Keratinocyte (primary cell): ENCODE results near the gene SF3B6. TPM values are rescaled to one million over a fixed set of nuclear protein-coding genes. Genes with fewer than 3 reads are reported as not detected.

ENCODE experiments used
- DNase-seq: peaks from one replicate; pipeline ENCODE4 v3.0.0-alpha.2; 2011; ENCODE audit warnings: low read depth, missing footprints, low spot score
- FAIRE-seq: peaks from 2 replicates; lab custom pipeline; 2011; peaks lifted over from hg19 to GRCh38; lab: Jason Lieb, UNC
- H2AFZ ChIP-seq: 2 replicates; pipeline ENCODE4 v1.6.0; 2012; ENCODE audit warnings: low read length, control low read depth, inconsistent platforms; ENCODE audit not compliant: control insufficient read depth
- H3K27ac ChIP-seq: 2 replicates; pipeline ENCODE4 v1.5.1; 2011; ENCODE audit warnings: low read length; ENCODE audit not compliant: control insufficient read depth, insufficient read depth
- H3K27me3 ChIP-seq: 3 replicates; pipeline ENCODE4 v1.6.0; 2011; ENCODE audit warnings: low read length; ENCODE audit not compliant: control insufficient read depth, insufficient read depth; ENCODE audit errors: extremely low read depth
- H3K36me3 ChIP-seq, 2 experiments: 2 replicates in 1 of 2; 3 replicates in 1 of 2; pipeline ENCODE4 v1.5.1; 2011; ENCODE audit warnings: low read length in 2 of 2, mild to moderate bottlenecking in 1 of 2; ENCODE audit not compliant: control insufficient read depth in 2 of 2, insufficient read depth in 2 of 2; ENCODE audit errors: extremely low read depth in 1 of 2
- H3K4me1 ChIP-seq: 3 replicates; pipeline ENCODE4 v1.5.1; 2011; ENCODE audit warnings: low read length; ENCODE audit not compliant: control insufficient read depth, insufficient read depth; ENCODE audit errors: extremely low read depth
- H3K4me2 ChIP-seq: 3 replicates; pipeline ENCODE4 v1.6.0; 2011; ENCODE audit warnings: low read depth, low read length; ENCODE audit not compliant: control insufficient read depth, insufficient read depth; ENCODE audit errors: extremely low read depth
- H3K4me3 ChIP-seq, 3 experiments: fragments of 200-600 bp in 1 of 3; sonication (generic) in 1 of 3; 2 replicates in 2 of 3; 3 replicates in 1 of 3; pipeline ENCODE4 v1.5.1; 2011 to 2016; ENCODE audit warnings: low read length in 3 of 3, mild to moderate bottlenecking in 3 of 3, control low read depth in 2 of 3, inconsistent platforms in 1 of 3, low read depth in 1 of 3, mixed read lengths in 1 of 3, mixed run types in 1 of 3, moderate library complexity in 1 of 3; ENCODE audit not compliant: control insufficient read depth in 2 of 3, insufficient read depth in 2 of 3; ENCODE audit errors: extremely low read depth in 1 of 3
- H3K79me2 ChIP-seq: 2 replicates; pipeline ENCODE4 v1.6.0; 2012; ENCODE audit warnings: low read length; ENCODE audit not compliant: control insufficient read depth, insufficient read depth
- H3K9ac ChIP-seq: 3 replicates; pipeline ENCODE4 v1.6.0; 2011; ENCODE audit warnings: low read length; ENCODE audit not compliant: control insufficient read depth, insufficient read depth; ENCODE audit errors: extremely low read depth
- H3K9me1 ChIP-seq: 3 replicates; pipeline ENCODE4 v1.6.0; 2011; ENCODE audit warnings: low read length; ENCODE audit not compliant: control insufficient read depth, insufficient read depth; ENCODE audit errors: extremely low read depth
- H3K9me3 ChIP-seq: 2 replicates; pipeline ENCODE4 v1.5.1; 2012; ENCODE audit warnings: low read depth, low read length; ENCODE audit not compliant: control insufficient read depth
- H4K20me1 ChIP-seq: 3 replicates; pipeline ENCODE4 v1.6.0; 2011; ENCODE audit warnings: low read length; ENCODE audit not compliant: control insufficient read depth, insufficient read depth; ENCODE audit errors: extremely low read depth
- EZH2 ChIP-seq: IDR thresholded peaks from one replicate; pipeline ENCODE4 v1.6.1; 2012; ENCODE audit warnings: inconsistent platforms, mild to moderate bottlenecking, low read length, moderate library complexity
- dilution Hi-C: fragments of 300-500 bp; cut with MboI; formaldehyde crosslinking; loops from one replicate; pipeline ENCODE4 v1.7.0; 2020; ENCODE audit warnings: low sequenced_read_pairs; ENCODE audit not compliant: extremely low pct_ligation_motif_present
- polyA plus RNA-seq, 5 experiments: library from polyadenylated mRNA; depleted of rRNA in 3 of 5; stranded (reverse) in 3 of 5; stranded (forward) in 1 of 5; unstranded in 1 of 5; fragments of >200 nt; gene quantifications; 1 replicate in 1 of 5; 2 replicates in 3 of 5; 3 replicates in 1 of 5; pipeline versions ENCODE4 v1.2.1 to v1.2.3, GENCODE V29; 2011 to 2012; ENCODE audit warnings: missing spikeins in 2 of 5, low read depth in 1 of 5, low replicate concordance in 1 of 5
- TF ChIP-seq, protein P1 (sequence below), 3 experiments: IDR thresholded peaks in 1 of 3; conservative IDR thresholded peaks in 1 of 3; optimal IDR thresholded peaks in 1 of 3; 2 replicates in 2 of 3; 3 replicates in 1 of 3; pipeline versions ENCODE3 to v1.5.1; 2011; ENCODE audit warnings: low read length in 3 of 3, mild to moderate bottlenecking in 3 of 3, moderate library complexity in 2 of 3, control low read depth in 1 of 3, inconsistent platforms in 1 of 3; ENCODE audit not compliant: insufficient read depth in 2 of 3; ENCODE audit errors: extremely low read depth in 1 of 3

SF3B6 gene
- polyA plus RNA-seq, 1 donor (not counting 4 experiments of a cell fraction or from before 2014, with no cell fraction given): 347 TPM

GRCh38 chr2:24105816-24106215 is 29.7 kb upstream of the SF3B6 start:
- Histone ChIP-seq H4K20me1 (no peaks in the 10 kb centered on the region), H3K9ac (no peak overlapping the region), H3K9me3 (no peaks in the 10 kb centered on the region), H3K4me2 (no peak overlapping the region), H3K36me3 (no peaks in the 10 kb centered on the region), H3K27ac (no peak overlapping the region), H3K4me1 (peaks cover 2% of the 10 kb centered on the region), H3K9me1 (no peaks in the 10 kb centered on the region), H2AFZ (no peak overlapping the region), H3K4me3 (no peak overlapping the region), H3K79me2 (no peaks in the 10 kb centered on the region), H3K27me3 (no peaks in the 10 kb centered on the region)
- dilution Hi-C loops: no loop called here
- FAIRE-seq: no peak
- DNase-seq: no peak
- TF ChIP-seq, protein P1, sequence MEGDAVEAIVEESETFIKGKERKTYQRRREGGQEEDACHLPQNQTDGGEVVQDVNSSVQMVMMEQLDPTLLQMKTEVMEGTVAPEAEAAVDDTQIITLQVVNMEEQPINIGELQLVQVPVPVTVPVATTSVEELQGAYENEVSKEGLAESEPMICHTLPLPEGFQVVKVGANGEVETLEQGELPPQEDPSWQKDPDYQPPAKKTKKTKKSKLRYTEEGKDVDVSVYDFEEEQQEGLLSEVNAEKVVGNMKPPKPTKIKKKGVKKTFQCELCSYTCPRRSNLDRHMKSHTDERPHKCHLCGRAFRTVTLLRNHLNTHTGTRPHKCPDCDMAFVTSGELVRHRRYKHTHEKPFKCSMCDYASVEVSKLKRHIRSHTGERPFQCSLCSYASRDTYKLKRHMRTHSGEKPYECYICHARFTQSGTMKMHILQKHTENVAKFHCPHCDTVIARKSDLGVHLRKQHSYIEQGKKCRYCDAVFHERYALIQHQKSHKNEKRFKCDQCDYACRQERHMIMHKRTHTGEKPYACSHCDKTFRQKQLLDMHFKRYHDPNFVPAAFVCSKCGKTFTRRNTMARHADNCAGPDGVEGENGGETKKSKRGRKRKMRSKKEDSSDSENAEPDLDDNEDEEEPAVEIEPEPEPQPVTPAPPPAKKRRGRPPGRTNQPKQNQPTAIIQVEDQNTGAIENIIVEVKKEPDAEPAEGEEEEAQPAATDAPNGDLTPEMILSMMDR (optimal IDR thresholded peaks at IDR 0.05 in 1 of 3, IDR thresholded peaks at IDR 0.05 in 1 of 3, conservative IDR thresholded peaks at IDR 0.05 in 1 of 3; ENCODE audit: extremely low read depth in 1 of 3, insufficient read depth in 2 of 3, low read length in 3 of 3): no peak
- no peak for TF ChIP-seq EZH2

GRCh38 chr2:24104906-24105305 is 28.8 kb upstream of the SF3B6 start:
- dilution Hi-C loops: no loop called here
- no peak for FAIRE-seq

More at GRCh38 chr2:24104906-24105305, 28.8 kb upstream of the SF3B6 start:
- Histone ChIP-seq H4K20me1 (no peaks in the 10 kb centered on the region), H3K27me3 (no peaks in the 10 kb centered on the region), H3K4me3 (no peak overlapping the region), H2AFZ (no peak overlapping the region), H3K36me3 (no peaks in the 10 kb centered on the region), H3K4me2 (no peak overlapping the region), H3K9ac (no peak overlapping the region), H3K9me3 (no peaks in the 10 kb centered on the region), H3K4me1 (no peaks in the 10 kb centered on the region), H3K9me1 (no peaks in the 10 kb centered on the region), H3K79me2 (no peaks in the 10 kb centered on the region), H3K27ac (no peak overlapping the region)
- no peak for TF ChIP-seq EZH2
- TF ChIP-seq, protein P1 (optimal IDR thresholded peaks at IDR 0.05 in 1 of 3, IDR thresholded peaks at IDR 0.05 in 1 of 3, conservative IDR thresholded peaks at IDR 0.05 in 1 of 3; ENCODE audit: extremely low read depth in 1 of 3, insufficient read depth in 2 of 3, low read length in 3 of 3): no peak
- no peak for DNase-seq
